ENCODE measurements around the gene ORAI2. TPM values are rescaled to one million over a fixed set of nuclear protein-coding genes. Genes with fewer than 3 reads are reported as not detected.
"Not testable (repeated sequence)": the region's sequence is repeated elsewhere in the genome, so short reads cannot be mapped to it uniquely, and the experiment has no call there.

The ORAI2 gene
- total RNA-seq, 1 donor from 2014 or later, result 19.2 TPM

GRCh38 chr7:102493220-102493935 lies 60.0 kb downstream of the ORAI2 start:
- FAIRE-seq; DNase-seq (ENCODE audit: low spot score in 2 of 2): not testable (repeated sequence)

- FAIRE-seq, result not testable (repeated sequence)
These were observed 60.7 kb downstream of the ORAI2 start for GRCh38 chr7:102494026-102494425.

GRCh38 chr7:102494473-102495149 lies 61.2 kb downstream of the ORAI2 start:
- not testable (repeated sequence) for FAIRE-seq; DNase-seq (ENCODE audit: low spot score in 2 of 2)

More at GRCh38 chr7:102494026-102494425, 60.7 kb downstream of the ORAI2 start:
- DNase-seq (ENCODE audit: low spot score in 2 of 2), result not testable (repeated sequence)

GRCh38 chr7:102496861-102497260 lies 63.5 kb downstream of the ORAI2 start:
- not testable (repeated sequence) for FAIRE-seq; DNase-seq (ENCODE audit: low spot score in 2 of 2)

DNA sequence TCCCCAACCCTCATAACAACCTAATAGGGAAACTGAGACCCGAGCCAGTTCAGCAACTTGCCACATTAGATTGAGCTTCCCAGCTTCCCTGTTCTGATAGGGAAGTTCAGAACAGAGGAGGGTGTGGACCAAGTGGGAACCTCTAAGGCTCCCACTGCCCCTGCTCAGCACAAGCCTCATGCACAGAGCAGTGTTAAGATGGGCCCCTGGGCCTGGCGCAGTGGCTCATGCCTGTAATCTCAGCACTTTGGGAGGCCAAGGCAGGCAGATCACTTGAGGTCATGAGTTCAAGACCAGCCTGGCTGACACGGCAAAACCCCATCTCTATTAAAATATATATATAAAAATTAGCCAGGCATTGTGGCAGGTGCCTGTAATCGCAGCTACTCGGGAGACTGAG lies 63.9 kb downstream of the ORAI2 start:
- not testable (repeated sequence) for FAIRE-seq; DNase-seq (ENCODE audit: low spot score in 2 of 2)

DNA sequence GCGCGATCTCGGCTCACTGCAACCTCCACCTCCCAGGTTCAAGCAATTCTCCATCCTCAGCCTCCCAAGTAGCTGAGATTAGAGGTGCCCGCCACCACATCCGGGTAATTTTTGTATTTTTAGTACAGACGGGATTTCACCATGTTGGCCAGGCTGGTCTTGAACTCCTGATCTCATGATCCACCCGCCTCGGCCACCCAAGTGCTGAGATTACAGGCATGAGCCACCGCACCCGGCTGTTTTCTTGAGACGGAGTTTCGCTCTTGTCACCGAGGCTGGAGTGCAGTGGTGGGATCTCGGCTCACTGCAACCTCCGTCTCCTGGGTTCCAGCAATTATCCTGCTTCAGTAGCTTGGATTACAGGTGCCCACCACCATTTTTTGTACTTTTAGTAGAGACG lies 64.9 kb downstream of the ORAI2 start:
- not testable (repeated sequence) for DNase-seq (ENCODE audit: low spot score in 2 of 2); FAIRE-seq

GRCh38 chr7:102503141-102503540 lies 69.8 kb downstream of the ORAI2 start:
- not testable (repeated sequence) for DNase-seq (ENCODE audit: low spot score in 2 of 2); FAIRE-seq

GRCh38 chr7:102505298-102506185 lies 72.2 kb downstream of the ORAI2 start:
- FAIRE-seq; DNase-seq (ENCODE audit: low spot score in 2 of 2): not testable (repeated sequence)

Small RNA genes lying within 50 kb of the gene (small RNA-seq; reads per million reads assigned to genes)
- not detected for gene MIR548O

Other genes starting within 250 kb of the ORAI2 start
- 10.2 TPM for gene SH2B2, start 146.7 kb upstream of the ORAI2 start, total RNA-seq
- not detected for gene SPDYE6, start 77.1 kb upstream of the ORAI2 start, total RNA-seq
- 15.5 TPM for gene PRKRIP1, start 37.2 kb upstream of the ORAI2 start, total RNA-seq
- gene ALKBH4, start 31.3 kb downstream of the ORAI2 start, total RNA-seq, result 16.7 TPM
- 55.4 TPM for gene LRWD1, start 31.4 kb downstream of the ORAI2 start, total RNA-seq
- gene POLR2J, start 45.3 kb downstream of the ORAI2 start, total RNA-seq, result 11.8 TPM
- gene RASA4B, start 84.2 kb downstream of the ORAI2 start, total RNA-seq, result 11.4 TPM
- 1.6 TPM for gene UPK3BL2, start 110.1 kb downstream of the ORAI2 start, total RNA-seq
- not detected for gene SPDYE2, start 117.7 kb downstream of the ORAI2 start, total RNA-seq
- gene POLR2J3, start 139.0 kb downstream of the ORAI2 start, total RNA-seq, result 21.2 TPM
- gene RASA4, start 183.2 kb downstream of the ORAI2 start, total RNA-seq, result 27.3 TPM
- gene UPK3BL1, start 209.2 kb downstream of the ORAI2 start, total RNA-seq, result 9.0 TPM
- gene SPDYE2B, start 216.7 kb downstream of the ORAI2 start, total RNA-seq, result not detected
- gene POLR2J2, start 238.1 kb downstream of the ORAI2 start, total RNA-seq, result 1.2 TPM

All from frontal cortex (tissue), 4 donors.